Hypothalamus (tissue), 51 donors: Measurements from ENCODE around the gene SCEL.
"Not testable (repeated sequence)": the region's sequence is repeated elsewhere in the genome, so short reads cannot be mapped to it uniquely, and the experiment has no call there.

Source experiments
- DNase-seq, 51 donors: peaks; one replicate each; lab custom pipeline; 2025; lab: John Stamatoyannopoulos, UW

SCEL gene, protein sequence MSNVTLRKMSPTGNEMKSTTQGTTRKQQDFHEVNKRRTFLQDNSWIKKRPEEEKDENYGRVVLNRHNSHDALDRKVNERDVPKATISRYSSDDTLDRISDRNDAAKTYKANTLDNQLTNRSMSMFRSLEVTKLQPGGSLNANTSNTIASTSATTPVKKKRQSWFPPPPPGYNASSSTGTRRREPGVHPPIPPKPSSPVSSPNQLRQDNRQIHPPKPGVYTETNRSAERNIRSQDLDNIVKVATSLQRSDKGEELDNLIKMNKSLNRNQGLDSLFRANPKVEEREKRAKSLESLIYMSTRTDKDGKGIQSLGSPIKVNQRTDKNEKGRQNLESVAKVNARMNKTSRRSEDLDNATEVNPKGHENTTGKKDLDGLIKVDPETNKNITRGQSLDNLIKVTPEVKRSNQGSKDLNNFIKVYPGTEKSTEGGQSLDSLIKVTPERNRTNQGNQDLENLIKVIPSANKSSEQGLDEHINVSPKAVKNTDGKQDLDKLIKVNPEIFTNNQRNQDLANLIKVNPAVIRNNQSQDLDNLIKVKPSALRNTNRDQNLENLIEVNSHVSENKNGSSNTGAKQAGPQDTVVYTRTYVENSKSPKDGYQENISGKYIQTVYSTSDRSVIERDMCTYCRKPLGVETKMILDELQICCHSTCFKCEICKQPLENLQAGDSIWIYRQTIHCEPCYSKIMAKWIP

DNA sequence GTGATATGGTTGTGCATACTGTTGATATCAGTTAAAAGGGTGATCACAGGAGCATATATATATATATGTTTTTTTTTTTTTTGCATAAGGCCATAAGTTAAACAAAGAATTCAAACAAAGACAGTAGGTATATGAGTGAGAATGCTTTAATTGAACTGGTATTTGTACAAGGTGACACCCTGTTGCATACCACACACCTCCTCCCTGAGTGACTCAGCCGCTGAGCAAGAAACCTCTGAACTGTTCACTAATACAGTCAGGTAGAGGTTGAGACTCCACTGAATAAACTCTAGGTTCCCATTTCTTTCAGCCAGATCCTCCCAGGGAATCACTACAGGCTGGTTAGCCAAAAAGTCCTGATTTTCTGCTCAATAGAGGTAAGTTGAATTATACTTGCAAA lies at the start of gene SCEL:
SCEL (plus strand) TSS at position 259 of the 400 bp plus-strand sequence. CDS start 20,170 bp downstream, outside the sequence.
- peak in 2 of 51 donors; percentile 1 to 24 for DNase-seq

DNA sequence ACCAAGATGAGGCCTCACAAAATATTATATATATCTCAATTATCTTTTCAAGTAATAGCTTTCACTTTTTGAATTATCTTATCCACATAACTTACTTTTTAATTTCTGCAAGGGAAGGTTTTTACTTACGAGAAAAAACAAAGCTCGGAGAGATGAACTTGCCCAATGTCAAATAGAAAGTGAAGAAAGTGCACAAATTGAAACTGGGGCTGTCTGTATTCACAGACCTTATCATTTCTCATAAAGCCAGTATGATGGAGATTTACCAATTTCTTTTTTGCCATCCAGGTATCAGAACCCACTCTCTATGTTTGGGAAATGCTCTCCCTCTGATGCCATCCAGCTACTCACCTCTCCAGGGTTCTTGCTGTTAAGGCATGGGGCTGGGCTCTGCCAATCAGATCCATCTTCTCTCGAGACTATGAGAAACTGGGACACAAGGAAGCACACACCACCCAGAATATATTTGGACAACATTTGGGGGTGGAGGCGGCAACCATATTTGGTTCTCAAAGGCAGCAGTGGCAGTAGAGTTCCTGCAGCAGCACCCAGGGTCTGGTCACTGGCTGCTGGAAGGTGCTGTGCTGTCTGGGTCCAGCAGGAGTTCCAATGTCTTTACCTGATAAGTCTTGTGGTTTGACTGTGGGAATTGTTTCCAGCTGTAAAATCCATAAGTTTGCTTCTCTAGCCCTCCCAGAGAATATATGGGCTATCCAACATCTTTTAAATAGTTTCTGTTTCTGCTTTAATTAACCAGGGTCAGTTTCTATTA lies 45.8 kb upstream of the SCEL start:
- DNase-seq, result no peak

DNA sequence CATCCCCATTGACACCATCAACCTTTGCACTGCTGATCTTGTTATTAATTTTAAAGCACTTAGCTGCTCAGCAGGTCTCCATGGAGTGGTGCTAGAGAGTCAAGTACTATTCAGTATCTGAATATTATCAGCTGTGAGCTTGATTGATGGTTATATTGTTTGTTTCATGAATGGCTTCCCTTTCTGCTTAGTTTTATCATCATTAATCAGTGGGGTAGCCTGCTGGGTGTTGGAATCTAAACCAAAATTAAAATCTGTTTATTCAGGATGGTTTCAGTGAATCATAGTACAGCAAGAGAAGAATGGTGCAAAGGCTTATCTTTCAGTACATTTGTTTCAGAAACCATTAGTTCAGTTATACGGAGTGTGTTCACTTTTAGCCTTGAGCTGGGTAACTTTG lies 42.5 kb upstream of the SCEL start:
- peak in 3 of 51 donors; percentile 10 to 60 (median 17) for DNase-seq

DNA sequence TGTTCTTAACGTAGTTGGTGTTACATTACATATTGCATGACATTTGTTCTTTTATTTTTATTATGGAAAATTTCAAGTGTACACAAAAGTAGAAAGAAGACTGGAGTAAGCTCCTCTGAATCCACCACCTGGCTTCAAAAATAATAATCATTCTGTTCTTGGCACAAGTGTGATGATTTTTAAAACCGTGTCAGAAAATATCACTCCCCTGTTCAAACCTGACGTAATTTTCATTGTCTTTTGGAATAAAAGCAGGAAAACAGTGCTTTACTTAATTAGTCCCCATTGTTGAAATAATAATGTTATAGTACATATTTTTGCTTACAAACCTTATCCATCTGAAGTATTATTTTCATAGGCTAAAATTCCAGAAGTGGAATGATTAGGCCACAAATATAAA lies 41.3 kb upstream of the SCEL start:
- DNase-seq, result no peak

DNA sequence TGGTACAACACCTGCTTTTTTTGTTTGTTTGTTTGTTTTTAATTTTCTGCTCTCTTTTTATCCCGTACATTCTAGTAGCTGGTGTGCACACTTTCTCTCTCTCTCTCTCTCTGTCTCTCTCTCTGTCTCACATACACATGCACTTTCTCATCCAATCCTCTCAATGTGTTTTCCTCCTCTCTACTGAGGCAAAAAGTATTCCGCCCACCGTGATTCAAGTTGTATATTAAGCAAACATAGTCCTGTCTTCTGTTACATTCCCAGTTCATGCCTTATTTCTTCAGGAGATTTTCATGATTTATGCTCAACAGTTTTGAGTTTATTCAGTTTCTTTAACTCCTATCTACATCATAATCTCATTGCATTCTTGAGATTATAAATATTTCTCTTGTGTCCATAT lies 38.2 kb upstream of the SCEL start:
- no peak for DNase-seq

DNA sequence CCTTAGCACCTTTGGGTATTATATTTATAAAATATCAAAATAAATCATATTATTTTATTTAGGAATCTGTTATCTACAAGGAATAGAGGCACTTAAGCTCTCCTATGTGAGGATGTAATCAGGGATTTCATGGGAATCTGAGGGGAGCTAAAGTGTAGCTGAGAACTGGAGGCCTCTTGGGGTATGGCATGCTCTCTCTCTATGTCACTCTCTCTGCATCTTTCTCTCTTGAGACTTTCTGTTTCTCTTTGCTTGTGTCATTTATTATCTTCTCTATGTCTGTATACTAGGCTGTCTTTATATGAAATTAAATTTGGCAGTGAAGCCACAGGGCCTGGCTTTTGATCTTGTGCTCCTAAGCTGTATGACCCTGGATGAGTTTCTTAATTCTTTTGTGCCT lies 37.7 kb upstream of the SCEL start:
- no peak for DNase-seq

DNA sequence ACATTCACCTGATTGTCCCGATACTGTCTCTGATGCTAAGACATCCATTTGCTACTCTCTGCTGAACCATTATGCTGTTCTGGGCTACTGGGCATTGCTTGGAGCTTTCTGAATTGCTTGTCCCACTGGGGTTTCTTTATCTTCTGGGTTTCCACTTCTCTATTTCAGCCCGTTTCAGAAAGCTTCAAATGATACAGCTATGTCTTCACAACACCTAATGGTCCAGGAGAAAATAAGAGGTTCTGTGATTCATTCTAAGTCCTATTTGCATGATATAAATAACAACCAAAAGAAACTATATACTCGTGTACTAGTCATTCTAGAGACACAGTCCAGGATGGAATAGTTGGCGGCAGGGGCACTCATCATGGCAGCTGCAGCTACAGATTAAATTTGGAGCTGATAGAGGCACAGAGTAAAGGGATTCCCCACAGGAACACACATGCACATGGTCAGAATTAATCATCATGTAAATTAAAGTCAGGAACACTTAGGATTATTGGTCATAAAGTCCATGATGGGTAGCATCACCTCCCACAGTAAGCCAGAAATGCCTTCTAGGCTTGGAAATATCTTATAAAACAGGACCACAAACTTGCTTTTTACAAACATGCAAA lies 33.3 kb upstream of the SCEL start:
- DNase-seq, result no peak

DNA sequence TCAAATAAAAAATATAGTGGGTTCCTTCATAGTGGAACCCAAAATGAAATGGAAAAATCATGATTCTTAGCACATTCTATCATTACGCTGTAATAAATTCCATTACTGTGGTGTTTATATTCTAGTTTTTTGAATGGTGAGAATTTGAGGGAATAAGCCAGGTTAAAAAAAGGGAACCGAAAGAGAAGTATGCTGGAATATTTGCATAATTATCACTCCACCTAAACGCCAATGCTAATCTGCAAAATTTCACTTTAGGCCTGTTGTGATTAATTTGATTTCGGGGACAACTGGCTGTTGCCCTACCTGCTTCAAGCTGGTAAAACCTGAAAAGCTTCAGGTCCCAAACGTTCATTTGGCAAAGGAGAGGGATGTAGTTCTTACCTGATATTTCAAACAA lies 32.1 kb upstream of the SCEL start:
- DNase-seq, result no peak

DNA sequence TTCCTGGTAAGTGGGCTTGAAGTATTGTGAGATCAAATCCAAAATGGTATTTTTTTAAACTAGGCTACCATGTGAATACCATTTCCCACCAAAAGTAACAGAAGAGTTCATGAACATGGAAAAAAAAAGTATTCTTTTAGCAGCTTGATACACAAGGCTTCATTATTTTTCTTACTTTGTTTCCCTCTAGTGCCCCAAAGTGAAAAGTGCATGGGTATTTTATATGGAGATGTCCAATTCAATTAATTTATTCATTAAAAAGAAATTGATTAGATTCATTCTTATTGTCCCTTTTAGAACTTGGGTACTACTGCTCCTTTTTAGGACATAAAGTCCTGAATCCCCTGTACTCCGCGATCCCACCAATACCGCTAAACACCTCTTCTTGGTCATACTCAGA lies 28.6 kb upstream of the SCEL start:
- DNase-seq, result peak in 1 of 51 donors; percentile 2

DNA sequence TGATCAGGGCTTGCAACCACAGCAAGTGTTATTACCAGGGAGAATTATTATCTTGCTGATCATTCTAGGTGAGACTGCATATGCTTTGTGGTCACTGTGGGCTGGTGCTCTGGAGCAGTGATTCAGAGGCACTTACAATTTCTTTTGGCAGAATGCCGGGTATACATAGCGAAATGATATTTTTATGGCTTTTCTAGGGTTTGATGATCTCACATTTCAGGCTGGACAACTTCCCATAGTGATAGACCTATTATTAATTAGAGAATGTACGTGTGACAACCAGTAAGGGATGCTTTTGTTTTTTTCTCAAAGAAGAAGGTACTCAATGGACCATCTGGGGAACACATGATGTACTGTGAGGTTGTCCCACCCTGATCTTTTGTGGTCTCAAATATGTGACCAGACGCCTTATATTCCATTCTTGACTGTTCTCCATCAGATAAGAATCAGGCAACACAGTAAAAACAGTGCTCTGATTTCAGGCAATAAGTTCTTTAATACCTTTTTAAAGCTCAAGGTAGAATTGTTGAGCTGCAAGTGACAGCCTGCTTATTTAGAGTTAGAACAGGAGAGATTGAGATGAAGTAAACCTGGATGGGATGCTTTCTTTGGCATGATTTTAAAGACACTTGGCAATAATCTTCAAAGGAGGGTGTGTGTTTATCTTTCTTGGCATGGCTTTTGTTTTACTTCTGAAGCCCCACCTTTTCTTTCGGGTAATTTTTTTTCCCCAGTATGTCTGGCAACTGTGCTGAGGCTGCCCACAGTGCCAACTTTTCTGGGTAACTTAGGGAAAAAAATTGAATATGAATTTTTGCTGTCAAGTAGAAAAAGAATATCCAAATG lies 27.4 kb upstream of the SCEL start:
- no peak for DNase-seq

DNA sequence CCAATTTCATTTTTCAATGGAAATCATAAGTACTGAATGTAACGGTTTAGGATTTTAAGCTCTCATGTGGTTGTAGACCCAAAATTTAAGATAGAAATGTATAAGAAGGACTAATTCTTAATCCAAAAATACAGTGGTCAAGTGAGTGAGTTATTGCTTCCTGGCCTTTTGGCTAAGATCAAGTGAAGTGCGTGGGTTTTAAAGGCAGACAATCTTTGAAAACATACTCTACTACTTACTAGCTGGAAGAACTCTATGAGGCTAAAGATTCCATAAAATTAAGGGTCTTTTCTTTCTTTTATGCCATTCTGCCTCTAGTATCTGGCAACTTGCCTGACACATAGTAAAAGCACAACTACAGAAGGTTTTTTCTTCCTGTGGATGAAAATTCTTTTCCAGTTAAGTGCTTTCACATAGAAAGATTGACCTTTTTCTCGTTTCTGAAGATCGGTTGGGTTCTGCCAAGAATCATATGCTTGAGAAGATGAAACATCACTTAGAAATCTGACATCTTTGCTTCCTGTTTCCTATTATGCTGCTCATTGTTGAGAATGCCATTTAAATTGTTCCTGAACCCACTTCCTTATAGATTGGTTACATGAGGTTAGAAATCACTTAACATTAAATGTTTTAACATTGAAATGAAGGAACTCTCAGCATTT lies 26.4 kb upstream of the SCEL start:
- DNase-seq, result no peak

DNA sequence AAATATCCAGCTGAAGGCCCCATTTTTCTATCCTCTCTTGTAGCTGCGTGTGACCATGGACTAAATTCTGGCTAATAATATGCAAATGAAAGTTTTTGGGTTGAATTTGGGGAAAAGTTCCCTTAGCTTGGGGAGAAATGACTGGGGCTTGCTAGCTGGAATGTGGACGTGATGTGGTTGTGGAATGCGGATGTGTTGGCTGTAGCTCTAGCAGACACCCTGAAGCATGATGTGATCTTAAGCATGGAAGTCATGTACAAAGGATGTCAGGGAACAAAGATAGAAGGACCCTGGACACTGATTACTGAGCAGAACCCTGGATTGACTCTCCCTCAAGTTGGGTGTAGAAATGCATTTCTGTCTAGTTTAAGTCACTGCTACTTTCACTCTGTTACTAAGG lies 25.4 kb upstream of the SCEL start:
- no peak for DNase-seq

DNA sequence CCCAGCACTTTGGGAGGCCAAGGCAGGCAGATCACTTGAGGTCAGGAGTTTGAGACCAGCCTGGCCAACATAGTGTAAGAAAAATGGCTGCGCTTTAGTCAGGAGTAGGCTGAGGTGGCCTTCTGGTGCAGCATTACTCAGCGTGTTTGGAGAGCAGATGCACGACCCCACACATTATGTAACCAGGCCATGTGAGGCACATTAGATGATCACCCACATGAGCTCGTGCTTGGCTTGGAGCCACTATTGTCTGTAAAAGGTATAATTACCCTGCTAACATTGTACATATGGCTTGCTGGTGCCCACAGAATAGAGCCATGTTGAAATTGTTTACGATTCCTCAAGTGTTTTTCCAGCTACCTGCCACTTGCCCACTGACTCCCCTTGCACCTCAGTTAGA lies 24.0 kb upstream of the SCEL start:
- no peak for DNase-seq

DNA sequence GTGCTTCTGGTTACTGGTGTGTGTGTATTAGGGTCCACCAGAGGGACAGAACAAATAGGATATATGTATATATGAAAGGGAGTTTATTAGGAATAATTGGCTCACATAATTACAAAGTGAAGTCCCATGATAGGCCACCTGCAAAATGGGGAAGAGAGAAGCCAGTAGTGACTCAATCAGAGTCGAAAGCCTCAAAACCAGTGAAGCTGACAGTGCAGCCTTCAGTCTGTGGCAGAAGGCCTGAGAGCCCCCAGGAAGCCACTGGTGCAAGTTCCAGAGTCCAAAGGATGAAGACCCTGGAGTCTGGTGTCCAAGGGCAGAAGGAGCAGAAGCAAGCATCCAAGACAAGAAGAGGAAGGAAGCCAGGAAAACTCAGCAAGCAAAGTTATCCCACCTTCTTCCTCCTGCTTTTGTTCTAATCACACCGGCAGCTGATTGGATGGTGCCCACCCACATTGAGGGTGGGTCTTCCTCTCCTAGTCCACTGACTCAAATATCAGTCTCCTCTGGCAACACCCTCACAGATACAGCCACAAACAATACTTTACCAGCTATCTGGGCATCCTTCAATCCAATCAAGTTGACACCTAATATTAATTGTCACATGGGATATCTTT lies 21.7 kb upstream of the SCEL start:
- DNase-seq, result no peak

DNA sequence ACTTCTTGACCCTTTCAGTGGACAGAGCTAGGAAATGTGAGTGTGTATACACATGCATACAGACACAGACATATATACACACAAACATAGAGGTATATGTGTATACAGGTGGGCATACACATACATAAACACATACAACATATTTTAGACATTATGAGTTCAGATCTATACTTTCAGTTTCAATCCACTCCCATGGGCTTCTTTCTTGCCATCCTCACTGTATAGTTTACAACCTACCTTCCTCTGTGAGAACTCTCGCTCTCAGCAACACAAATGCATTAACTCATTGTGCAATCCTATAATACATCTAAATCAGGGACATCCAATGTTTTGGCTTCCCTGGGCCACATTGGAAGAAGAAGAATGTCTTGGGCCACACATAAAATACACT lies 21.2 kb upstream of the SCEL start:
- no peak for DNase-seq

DNA sequence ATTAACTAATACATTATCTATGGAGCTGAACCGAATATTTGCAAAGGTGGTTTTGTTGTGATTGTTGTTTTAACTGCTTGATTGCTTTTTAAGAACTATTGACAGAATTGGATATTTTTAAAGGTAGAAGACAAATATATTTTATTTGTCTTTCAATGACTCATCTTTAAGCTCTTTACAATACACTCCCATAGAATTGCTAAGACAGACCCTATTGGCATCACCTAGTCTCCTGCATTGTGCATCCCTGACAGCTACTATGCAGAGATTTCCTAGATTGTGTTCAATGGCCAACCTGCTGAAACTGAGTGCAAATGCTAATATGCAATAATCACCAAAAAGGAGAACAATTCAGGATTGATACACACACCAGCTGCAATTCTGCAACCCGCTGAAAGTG lies 19.7 kb upstream of the SCEL start:
- no peak for DNase-seq

DNA sequence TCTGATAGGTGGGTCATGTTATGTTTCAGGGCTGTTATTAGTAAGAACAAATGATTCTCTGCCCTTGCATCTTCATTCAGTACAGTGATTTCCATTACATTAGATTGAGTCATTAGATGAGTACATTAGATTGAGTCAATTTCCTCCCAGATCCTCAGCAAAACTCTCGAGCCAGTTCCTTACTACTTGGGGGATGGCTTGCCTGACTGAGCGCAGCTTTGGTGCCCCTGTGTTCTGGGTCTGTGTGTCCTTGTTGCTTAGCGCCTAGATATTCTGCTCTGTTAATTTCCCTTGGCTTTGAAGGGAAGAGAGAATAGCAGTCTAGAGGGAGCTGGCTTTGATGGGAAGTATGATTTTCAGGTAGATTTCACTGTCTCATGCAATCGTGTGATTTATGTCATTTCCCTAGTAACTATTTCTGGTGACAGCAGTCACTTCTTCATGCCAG lies 19.1 kb upstream of the SCEL start:
- no peak for DNase-seq

DNA sequence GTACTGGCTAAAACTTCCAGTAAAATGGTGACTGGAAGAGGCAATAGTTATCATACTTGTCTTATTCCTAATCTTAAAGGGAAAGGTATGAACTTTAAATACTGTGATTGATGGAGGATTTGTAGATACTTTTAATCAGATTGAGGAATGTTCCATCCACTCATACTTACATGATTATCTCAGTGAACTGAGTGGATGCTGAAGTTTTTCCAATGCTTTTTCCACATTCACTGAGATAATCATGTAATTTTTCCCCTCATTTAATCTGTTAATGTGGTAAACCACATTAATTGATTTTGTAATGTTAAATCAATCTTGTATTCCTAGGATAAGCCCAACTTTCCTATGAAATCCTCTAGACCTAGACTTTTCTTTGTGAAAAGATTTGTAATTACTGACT lies 17.2 kb upstream of the SCEL start:
- no peak for DNase-seq

DNA sequence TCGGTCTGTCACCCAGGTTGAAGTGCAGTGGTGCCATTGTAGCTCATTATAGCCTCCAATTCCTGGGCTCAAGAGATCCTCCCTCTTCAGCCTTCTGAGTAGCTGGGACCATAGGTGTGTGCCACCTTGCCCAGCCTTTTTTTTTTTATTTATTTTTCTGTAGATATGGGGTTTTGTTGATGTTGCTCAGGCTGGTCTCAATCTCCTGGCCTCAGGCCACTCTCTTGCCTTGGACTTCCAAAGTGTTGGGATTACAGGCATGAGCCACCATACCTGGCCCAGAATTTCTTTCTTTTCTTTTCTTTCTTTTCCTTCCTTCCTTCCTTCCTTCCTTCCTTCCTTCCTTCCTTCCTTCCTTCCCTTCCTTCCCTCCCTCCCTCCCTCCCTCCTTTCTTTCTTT lies 16.1 kb upstream of the SCEL start:
- not testable (repeated sequence) for DNase-seq
